ENCODE results near the gene ANKMY1. TPM values are rescaled to one million over a fixed set of nuclear protein-coding genes. Genes with fewer than 3 reads are reported as not detected.
"Not testable (repeated sequence)": the region's sequence is repeated elsewhere in the genome, so short reads cannot be mapped to it uniquely, and the experiment has no call there.

The ANKMY1 gene
- total and polyA plus RNA-seq, 2 of the 8 experiments (the other 6 are each of a cell fraction or from before 2014, with no cell fraction given) = 4.5 to 4.8 TPM

DNA sequence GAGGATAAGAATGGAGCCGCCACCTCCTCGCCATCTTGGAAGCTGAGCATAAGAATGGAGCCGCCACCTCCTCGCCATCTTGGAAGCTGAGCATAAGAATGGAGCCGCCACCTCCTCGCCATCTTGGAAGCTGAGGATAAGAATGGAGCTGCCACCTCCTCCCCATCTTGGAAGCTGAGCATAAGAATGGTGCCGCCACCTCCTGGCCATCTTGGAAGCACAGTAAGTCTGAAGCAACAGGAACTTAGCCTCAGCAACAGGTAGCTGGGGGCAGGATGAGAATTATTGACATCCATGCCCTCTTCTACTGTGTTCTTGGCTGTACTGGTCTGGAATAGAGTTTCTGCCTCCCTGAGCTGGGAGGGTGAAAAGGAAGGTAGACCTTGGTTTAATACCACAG, 60.7 kb downstream of the ANKMY1 start:
- TF ChIP-seq, protein P1, sequence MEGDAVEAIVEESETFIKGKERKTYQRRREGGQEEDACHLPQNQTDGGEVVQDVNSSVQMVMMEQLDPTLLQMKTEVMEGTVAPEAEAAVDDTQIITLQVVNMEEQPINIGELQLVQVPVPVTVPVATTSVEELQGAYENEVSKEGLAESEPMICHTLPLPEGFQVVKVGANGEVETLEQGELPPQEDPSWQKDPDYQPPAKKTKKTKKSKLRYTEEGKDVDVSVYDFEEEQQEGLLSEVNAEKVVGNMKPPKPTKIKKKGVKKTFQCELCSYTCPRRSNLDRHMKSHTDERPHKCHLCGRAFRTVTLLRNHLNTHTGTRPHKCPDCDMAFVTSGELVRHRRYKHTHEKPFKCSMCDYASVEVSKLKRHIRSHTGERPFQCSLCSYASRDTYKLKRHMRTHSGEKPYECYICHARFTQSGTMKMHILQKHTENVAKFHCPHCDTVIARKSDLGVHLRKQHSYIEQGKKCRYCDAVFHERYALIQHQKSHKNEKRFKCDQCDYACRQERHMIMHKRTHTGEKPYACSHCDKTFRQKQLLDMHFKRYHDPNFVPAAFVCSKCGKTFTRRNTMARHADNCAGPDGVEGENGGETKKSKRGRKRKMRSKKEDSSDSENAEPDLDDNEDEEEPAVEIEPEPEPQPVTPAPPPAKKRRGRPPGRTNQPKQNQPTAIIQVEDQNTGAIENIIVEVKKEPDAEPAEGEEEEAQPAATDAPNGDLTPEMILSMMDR (IDR thresholded peaks at IDR 0.05; ENCODE audit: control extremely low read depth in 1 of 3, insufficient read depth in 1 of 3, low read depth in 1 of 3, low read length in 3 of 3) = peak; percentile 64 to 73 (median 65)
- TF ChIP-seq RAD21 (IDR thresholded peaks at IDR 0.05 in 1 of 2, conservative IDR thresholded peaks at IDR 0.05 in 1 of 2; ENCODE audit: low read depth in 2 of 2, low read length in 2 of 2) (peak; percentile 59 to 70), YY1 (IDR thresholded peaks at IDR 0.05; ENCODE audit: low read depth, low read length) (peak; percentile 96)
- not testable (repeated sequence) for H2AFZ ChIP-seq (ENCODE audit: low read length); DNase-seq (ENCODE audit: low read depth in 1 of 2, low spot score in 2 of 2); H4K20me1 ChIP-seq (replicated peaks in 1 of 2; ENCODE audit: control insufficient read depth in 1 of 2, insufficient read depth in 2 of 2, low read length in 2 of 2); H3K4ac ChIP-seq (replicated peaks; ENCODE audit: insufficient read length, low read depth, low read length); H3K23me2 ChIP-seq (ENCODE audit: low read depth, low read length); H4K8ac ChIP-seq (ENCODE audit: extremely low read depth, insufficient read depth, low read length); H3K56ac ChIP-seq (replicated peaks; ENCODE audit: insufficient read length, low read depth, low read length); H3K23ac ChIP-seq (ENCODE audit: insufficient read length); H4K91ac ChIP-seq (replicated peaks; ENCODE audit: insufficient read length, low read length); H2BK5ac ChIP-seq (ENCODE audit: low read depth, low read length); H2AK5ac ChIP-seq (ENCODE audit: low read depth, low read length); H2BK12ac ChIP-seq (ENCODE audit: low read depth, low read length); H3K79me1 ChIP-seq (ENCODE audit: low read depth, low read length); H3K27me3 ChIP-seq (replicated peaks in 1 of 4; ENCODE audit: control insufficient read depth in 3 of 4, extremely low read depth in 1 of 4, insufficient read depth in 3 of 4, low read length in 3 of 4); H4K5ac ChIP-seq (ENCODE audit: insufficient read length, low read depth, low read length); H3K9ac ChIP-seq (replicated peaks in 1 of 4; ENCODE audit: extremely low read depth in 1 of 4, low read depth in 3 of 4, low read length in 3 of 4); H3K27ac ChIP-seq (ENCODE audit: low read depth, low read length); H2BK120ac ChIP-seq (replicated peaks; ENCODE audit: low read depth, low read length); H3K36me3 ChIP-seq (ENCODE audit: control insufficient read depth in 2 of 4, insufficient read depth in 4 of 4, low read length in 3 of 4); H2BK20ac ChIP-seq (ENCODE audit: low read length); H3K4me1 ChIP-seq (replicated peaks in 1 of 4; ENCODE audit: control insufficient read depth in 3 of 4, insufficient read depth in 4 of 4, low read length in 3 of 4); H3K14ac ChIP-seq (ENCODE audit: insufficient read length); H3K4me3 ChIP-seq (ENCODE audit: extremely low read depth in 1 of 4, insufficient read depth in 2 of 4, low read depth in 3 of 4, low read length in 4 of 4); H3K18ac ChIP-seq (ENCODE audit: extremely low read depth, low read length); H3K4me2 ChIP-seq (ENCODE audit: insufficient read depth in 1 of 2, low read depth in 2 of 2, low read length in 2 of 2); H2BK15ac ChIP-seq (ENCODE audit: low read length); H3K79me2 ChIP-seq (ENCODE audit: control insufficient read depth in 1 of 2, insufficient read depth in 2 of 2, low read length in 2 of 2)
- WGBS, 2 experiments (ENCODE audit: extremely low coverage in 1 of 2, insufficient coverage in 1 of 2, insufficient read length in 1 of 2, insufficient replicate concordance in 2 of 2, low coverage in 1 of 2, low lambda C conversion rate in 2 of 2, missing lambda C conversion rate in 1 of 2) = 92% methylated on average over 6 of the region's 7 CpGs; no CpG with 5 or more reads in 1 of the 2 experiments
- peaks cover 14 to 17% of the 10 kb centered on the region in 2 experiments for H3K9me3 ChIP-seq (ENCODE audit: insufficient read depth in 2 of 2, low read depth in 1 of 2, low read length in 1 of 2)
- FAIRE-seq = peak; percentile 78
- POLR2A ChIA-PET (ENCODE audit: partially characterized antibody) = interaction anchor here (0.7 kb wide), 1 partner anchor 26 kb away, joined by 3 read pairs; no protein-coding TSS in a partner anchor
- CTCF ChIA-PET (ENCODE audit: partially characterized antibody) = interaction anchor here (0.7 to 3.4 kb wide), 5 partner anchors 17 to 111 kb away, joined by 3 to 17 read pairs (median 4); no protein-coding TSS in a partner anchor
